Esophagus squamous epithelium (tissue), 5 donors: Measurements from ENCODE around the gene REPS2. TPM values are rescaled to one million over a fixed set of nuclear protein-coding genes. Genes with fewer than 3 reads are reported as not detected.

Experiments used
- DNase-seq: peaks from one replicate; lab custom pipeline; 2025; lab: John Stamatoyannopoulos, UW
- H3K27ac ChIP-seq, 4 donors: fragments of 200-600 bp; sonication (generic); one replicate each; pipeline ENCODE4 v1.5.1; 2016 to 2019; ENCODE audit warnings: mild to moderate bottlenecking in 1 of 4
- H3K27me3 ChIP-seq, 4 donors: fragments of 200-600 bp; sonication (generic); 1 replicate in 3 of 4; 2 replicates in 1 of 4; pipeline versions ENCODE4 v1.5.1 to v1.6.0; 2017 to 2021; ENCODE audit warnings: antibody characterized with exemption in 1 of 4
- H3K36me3 ChIP-seq, 3 donors: fragments of 200-600 bp; sonication (generic); one replicate each; pipeline ENCODE4 v1.5.1; 2016 to 2019
- H3K4me1 ChIP-seq, 3 donors: fragments of 200-600 bp; sonication (generic); one replicate each; pipeline ENCODE4 v1.5.1; 2017 to 2019
- H3K4me3 ChIP-seq, 4 donors: fragments of 200-600 bp; sonication (generic); 1 replicate in 3 of 4; 2 replicates in 1 of 4; pipeline ENCODE4 v1.5.1; 2016 to 2019; ENCODE audit warnings: mild to moderate bottlenecking in 2 of 4, moderate library complexity in 1 of 4
- H3K9me3 ChIP-seq, 3 donors: fragments of 200-600 bp; sonication (generic); one replicate each; pipeline ENCODE4 v1.5.1; 2016 to 2019
- CTCF ChIP-seq, 6 experiments: fragments of 450-650 bp in 4 of 6; fragments of 200-600 bp in 2 of 6; sonication (generic) in 2 of 6; IDR thresholded peaks; one replicate each; pipeline ENCODE4 v1.5.1; 2016 to 2019; ENCODE audit warnings: antibody characterized with exemption in 6 of 6, mild to moderate bottlenecking in 4 of 6, moderate library complexity in 4 of 6
- POLR2A ChIP-seq, 4 donors: fragments of 450-650 bp; IDR thresholded peaks; one replicate each; pipeline ENCODE4 v1.6.1; 2017; ENCODE audit warnings: antibody characterized with exemption in 4 of 4, mild to moderate bottlenecking in 4 of 4, moderate library complexity in 3 of 4
- WGBS, 2 donors: methylation state at CpG; one replicate each; pipeline ENCODE4 v1.1.5; 2018; 5-methylcytosine and 5-hydroxymethylcytosine counted together
- intact Hi-C: fragments of 100-400 bp; cut with DNase I; formaldehyde crosslinking; loops from one replicate; pipeline ENCODE4 v1.15.0; 2022
- total RNA-seq, 4 donors: library from RNA; depleted of rRNA; stranded (reverse); fragments of >200 nt; gene quantifications; one replicate each; pipeline ENCODE4 v1.1.0, GENCODE V29; 2016
- donor health status: DM: yes; HTN: yes; CAD: no.

The REPS2 gene
- total RNA-seq, 4 donors from 2014 or later = 0.97 to 12.8 (median 3.0) TPM

GRCh38 chrX:16989750-16990149 lies 43.3 kb downstream of the REPS2 start:
- Histone ChIP-seq H3K4me1 (no peaks in the 10 kb centered on the region), H3K27me3 (peaks cover 0 to 4% (median 0%) of the 10 kb centered on the region in 4 donors), H3K27ac (no peak overlapping the region), H3K36me3 (no peaks in the 10 kb centered on the region), H3K4me3 (no peak overlapping the region), H3K9me3 (no peaks in the 10 kb centered on the region)
- TF ChIP-seq POLR2A (IDR thresholded peaks at IDR 0.05) = no peak
- TF ChIP-seq CTCF (IDR thresholded peaks at IDR 0.05) = no peak
- DNase-seq = no peak
- intact Hi-C loops = no loop called here

GRCh38 chrX:16990839-16991238 lies 44.4 kb downstream of the REPS2 start:
- Histone ChIP-seq H3K9me3 (no peaks in the 10 kb centered on the region), H3K36me3 (no peaks in the 10 kb centered on the region), H3K4me1 (no peaks in the 10 kb centered on the region), H3K27me3 (peaks cover 0 to 4% (median 0%) of the 10 kb centered on the region in 4 donors), H3K27ac (no peak overlapping the region), H3K4me3 (no peak overlapping the region)
- TF ChIP-seq POLR2A (IDR thresholded peaks at IDR 0.05) (no peak), CTCF (IDR thresholded peaks at IDR 0.05) (no peak)
- 70 to 72% methylated on average over 1 to 2 of the region's 2 CpGs for WGBS, 2 donors
- DNase-seq = no peak
- intact Hi-C loops = no loop called here

- WGBS, 2 donors = 73 to 88% methylated on average over 3 of the region's 3 CpGs
- H3K27me3 ChIP-seq = peaks cover 0 to 4% (median 0%) of the 10 kb centered on the region in 4 donors
- DNase-seq = no peak
- intact Hi-C loops = no loop called here
- TF ChIP-seq CTCF (IDR thresholded peaks at IDR 0.05) (no peak), POLR2A (IDR thresholded peaks at IDR 0.05) (no peak)
- H3K9me3 ChIP-seq = no peaks in the 10 kb centered on the region
- H3K27ac ChIP-seq = no peak overlapping the region
- no peaks in the 10 kb centered on the region for H3K4me1 ChIP-seq
- no peak overlapping the region for H3K4me3 ChIP-seq
- no peaks in the 10 kb centered on the region for H3K36me3 ChIP-seq
These were observed 46.0 kb downstream of the REPS2 start for GRCh38 chrX:16992445-16992844.

GRCh38 chrX:16992951-16993350 lies 46.5 kb downstream of the REPS2 start:
- DNase-seq = no peak
- Histone ChIP-seq H3K4me3 (no peak overlapping the region), H3K27me3 (peaks cover 0 to 4% (median 0%) of the 10 kb centered on the region in 4 donors), H3K4me1 (no peaks in the 10 kb centered on the region), H3K36me3 (no peaks in the 10 kb centered on the region), H3K27ac (no peak overlapping the region), H3K9me3 (no peaks in the 10 kb centered on the region)
- 65 to 93% methylated on average over 2 of the region's 2 CpGs for WGBS, 2 donors
- TF ChIP-seq CTCF (IDR thresholded peaks at IDR 0.05) = no peak
- no peak for TF ChIP-seq POLR2A (IDR thresholded peaks at IDR 0.05)
- intact Hi-C loops = no loop called here

DNA sequence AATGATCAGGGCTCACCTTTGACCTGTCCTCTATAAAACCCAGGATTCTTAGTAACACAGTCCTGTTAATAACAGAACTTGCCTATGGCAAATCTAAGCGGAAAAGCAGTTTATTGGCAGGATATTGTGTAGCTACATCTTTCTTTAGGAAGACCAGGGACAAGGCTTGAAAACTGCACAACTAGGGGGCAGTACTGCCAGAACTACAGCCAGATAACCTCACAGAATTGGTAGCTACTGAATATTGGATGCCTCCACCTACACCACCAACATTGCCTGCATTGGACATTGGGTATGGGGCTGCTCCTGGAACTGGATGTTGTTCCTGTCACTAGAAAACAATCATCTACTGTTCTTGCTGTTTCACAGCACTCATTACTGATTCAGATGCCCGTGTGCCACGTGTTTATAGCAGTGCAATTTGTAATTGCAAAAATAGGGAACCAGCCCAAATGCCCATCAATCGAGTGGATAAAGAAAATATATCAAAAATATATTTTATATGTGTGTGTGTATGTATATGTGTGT lies 47.4 kb downstream of the REPS2 start:
- H3K27me3 ChIP-seq = peaks cover 0 to 4% (median 0%) of the 10 kb centered on the region in 4 donors
- WGBS, 2 donors = 77 to 93% methylated on average over 4 of the region's 4 CpGs
- H3K9me3 ChIP-seq = no peaks in the 10 kb centered on the region
- no peak for DNase-seq
- H3K4me3 ChIP-seq = no peak overlapping the region
- TF ChIP-seq POLR2A (IDR thresholded peaks at IDR 0.05) (no peak), CTCF (IDR thresholded peaks at IDR 0.05) (no peak)
- H3K4me1 ChIP-seq = no peaks in the 10 kb centered on the region
- H3K27ac ChIP-seq = no peak overlapping the region
- H3K36me3 ChIP-seq = no peaks in the 10 kb centered on the region
- intact Hi-C loops = no loop called here
